Type B pancreatic cell (in vitro differentiated cells): ENCODE measurements around the gene GABPB2. TPM values are rescaled to one million over a fixed set of nuclear protein-coding genes. Genes with fewer than 3 reads are reported as not detected.

Experiments used
- DNase-seq: peaks from one replicate; pipeline ENCODE4 v3.0.0; 2021; ENCODE audit warnings: mixed read lengths; ENCODE audit not compliant: unreplicated experiment; ENCODE audit errors: extremely low spot score
- H3K27ac Mint-ChIP-seq: 2 replicates; pipeline ENCODE4 v1.8.0; 2021; ENCODE audit warnings: mild to moderate bottlenecking, mixed read lengths
- H3K27me3 Mint-ChIP-seq: 2 replicates; pipeline ENCODE4 v1.8.0; 2021; ENCODE audit warnings: mixed read lengths
- H3K36me3 Mint-ChIP-seq: 2 replicates; pipeline ENCODE4 v1.8.0; 2021; ENCODE audit warnings: mixed read lengths
- H3K4me1 Mint-ChIP-seq: one replicate; pipeline ENCODE4 v1.8.0; 2021; ENCODE audit warnings: mixed read lengths; ENCODE audit not compliant: unreplicated experiment
- H3K4me3 Mint-ChIP-seq: 2 replicates; pipeline ENCODE4 v1.8.0; 2021; ENCODE audit warnings: mild to moderate bottlenecking, mixed read lengths
- H3K9me3 Mint-ChIP-seq: 2 replicates; pipeline ENCODE4 v1.8.0; 2021; ENCODE audit warnings: mixed read lengths
- CTCF ChIP-seq: fragments of 200-600 bp; sonication (generic); conservative IDR thresholded peaks from 2 replicates; pipeline ENCODE4 v1.5.0; 2021; ENCODE audit warnings: antibody characterized with exemption, mild to moderate bottlenecking
- total RNA-seq: library from RNA; stranded (reverse); gene quantifications from 2 replicates; pipeline ENCODE4 v1.2.1, GENCODE V29; 2021; ENCODE audit warnings: low replicate concordance

The GABPB2 gene
- total RNA-seq, 1 donor from 2014 or later, result 13.6 TPM

GRCh38 chr1:151047925-151048644 lies 22.5 kb upstream of the GABPB2 start:
- Mint-ChIP-seq H3K9me3 (no peaks in the 10 kb centered on the region), H3K27me3 (no peaks in the 10 kb centered on the region)
- TF ChIP-seq CTCF, result peak; percentile 75

DNA sequence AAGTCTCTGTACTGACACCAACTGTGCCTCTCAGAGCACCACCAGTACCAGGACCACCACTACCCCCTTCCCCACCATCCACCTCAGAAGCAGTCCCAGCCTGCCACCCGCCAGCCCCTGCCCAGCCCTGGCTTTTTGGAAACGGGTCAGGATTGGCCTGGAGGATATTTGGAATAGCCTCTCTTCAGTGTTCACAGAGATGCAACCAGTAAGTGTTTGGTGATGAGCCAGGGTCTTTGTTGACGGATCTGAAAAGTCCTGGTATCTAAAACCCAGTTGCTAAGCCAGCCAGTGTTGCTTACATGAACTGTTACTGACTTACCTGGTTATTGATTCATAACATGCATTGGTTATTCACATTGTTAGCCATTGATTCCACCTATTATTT lies 21.9 kb upstream of the GABPB2 start:
- Mint-ChIP-seq H3K27ac (peak overlapping the region; percentile 95), H3K4me1 (peaks cover 5% of the 10 kb centered on the region), H3K4me3 (peak overlapping the region; percentile 99), H3K27me3 (no peaks in the 10 kb centered on the region), H3K36me3 (peaks cover 5% of the 10 kb centered on the region), H3K9me3 (no peaks in the 10 kb centered on the region)
- DNase-seq, result no peak
- peak; percentile 10 for TF ChIP-seq CTCF

More at GRCh38 chr1:151047925-151048644, 22.5 kb upstream of the GABPB2 start:
- peak; percentile 77 for DNase-seq
- peaks cover 5% of the 10 kb centered on the region for H3K4me1 Mint-ChIP-seq
- H3K27ac Mint-ChIP-seq, result peak overlapping the region; percentile 95
- peaks cover 5% of the 10 kb centered on the region for H3K36me3 Mint-ChIP-seq
- peak overlapping the region; percentile 99 for H3K4me3 Mint-ChIP-seq

DNA sequence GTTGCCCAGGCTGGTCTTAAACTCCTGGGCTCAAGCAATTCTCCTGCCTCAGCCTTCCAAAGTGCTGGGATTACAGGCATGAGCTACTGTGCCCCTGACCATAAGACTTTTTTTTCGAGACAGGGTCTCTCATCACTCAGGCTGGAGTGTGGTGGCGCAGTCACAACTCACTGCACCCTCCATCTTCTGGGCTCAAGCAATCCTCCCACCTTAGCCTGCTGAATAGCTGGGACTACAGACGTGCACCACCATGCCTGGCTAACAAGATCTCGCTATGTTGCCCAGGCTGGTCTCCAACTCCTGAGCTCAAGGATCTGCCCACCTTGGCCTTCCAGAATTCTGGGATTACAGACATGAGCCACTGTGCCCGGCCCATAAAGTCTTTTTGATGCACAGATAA lies 21.1 kb upstream of the GABPB2 start:
- Mint-ChIP-seq H3K27ac (peak overlapping the region; percentile 31), H3K4me1 (peaks cover 5% of the 10 kb centered on the region), H3K27me3 (no peaks in the 10 kb centered on the region), H3K4me3 (peak overlapping the region; percentile 64), H3K9me3 (no peaks in the 10 kb centered on the region), H3K36me3 (peaks cover 8% of the 10 kb centered on the region)
- TF ChIP-seq CTCF, result no peak
- DNase-seq, result no peak

DNA sequence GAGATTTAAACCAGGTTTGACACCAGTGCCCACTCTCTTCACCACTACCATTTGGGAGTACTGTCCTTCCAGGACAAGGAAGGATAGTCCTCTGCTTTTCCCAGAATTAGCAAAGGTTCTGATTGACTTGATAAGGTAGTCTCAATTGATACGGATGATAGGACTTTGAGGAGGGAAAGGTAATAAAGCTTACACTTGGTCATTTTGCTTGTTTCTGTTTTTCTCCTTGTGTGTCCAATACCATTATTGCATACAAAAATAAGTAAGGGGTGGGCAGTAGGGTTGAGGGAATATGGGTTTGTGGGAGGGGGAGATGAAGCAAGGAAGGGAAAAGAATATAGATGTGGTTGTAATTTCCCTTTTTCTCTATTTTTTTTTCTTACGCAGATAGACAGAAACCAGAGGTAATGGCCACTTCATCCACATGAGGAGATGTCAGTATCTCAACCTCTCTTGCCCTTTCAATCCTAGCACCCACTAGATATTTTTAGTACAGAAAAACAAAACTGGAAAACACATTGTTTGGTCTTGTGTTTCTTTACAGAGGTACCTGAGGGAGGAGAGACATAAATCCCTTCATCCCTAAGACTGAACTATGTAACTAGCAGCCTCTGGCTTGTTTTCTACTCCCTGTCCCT lies 20.4 kb upstream of the GABPB2 start:
- peaks cover 13% of the 10 kb centered on the region for H3K36me3 Mint-ChIP-seq
- no peak for DNase-seq
- no peaks in the 10 kb centered on the region for H3K9me3 Mint-ChIP-seq
- peak overlapping the region; percentile 64 for H3K4me3 Mint-ChIP-seq
- peaks cover 9% of the 10 kb centered on the region for H3K4me1 Mint-ChIP-seq
- no peaks in the 10 kb centered on the region for H3K27me3 Mint-ChIP-seq
- no peak for TF ChIP-seq CTCF
- H3K27ac Mint-ChIP-seq, result peak overlapping the region; percentile 71

DNA sequence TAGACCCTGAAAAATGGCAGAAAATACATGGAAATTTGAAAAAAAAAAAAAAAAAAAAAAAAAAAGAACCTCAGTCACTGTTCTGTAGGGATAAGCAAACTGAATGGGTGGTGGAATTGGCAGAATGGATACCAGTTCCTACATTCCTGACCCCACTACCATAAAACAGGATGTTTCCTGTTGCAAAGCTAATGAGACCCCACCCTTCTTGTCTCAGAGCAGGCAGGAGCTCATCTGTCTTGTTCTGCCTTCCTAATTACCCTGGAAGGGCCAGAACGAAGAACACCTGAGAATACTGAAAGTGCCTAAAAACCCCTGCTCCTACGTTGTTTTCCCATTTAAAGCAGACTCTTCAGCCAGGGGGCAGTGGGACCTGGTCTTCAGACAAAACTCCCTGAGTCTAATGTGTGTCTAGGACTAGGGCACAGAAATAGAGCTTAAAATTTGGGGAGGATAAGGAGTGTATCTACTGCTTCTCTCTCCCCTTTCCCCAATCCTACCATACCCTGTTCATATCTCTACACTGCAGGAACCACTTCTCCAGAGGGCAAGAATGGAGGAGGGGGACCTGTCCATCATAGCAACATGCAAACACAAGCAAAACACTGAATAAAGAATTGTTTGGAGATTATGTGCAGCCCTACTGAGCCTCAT lies 19.1 kb upstream of the GABPB2 start:
- peaks cover 20% of the 10 kb centered on the region for H3K36me3 Mint-ChIP-seq
- H3K27ac Mint-ChIP-seq, result peak overlapping the region; percentile 71

More for the DNA sequence above, 19.1 kb upstream of the GABPB2 start:
- no peak for TF ChIP-seq CTCF
- Mint-ChIP-seq H3K27me3 (no peaks in the 10 kb centered on the region), H3K4me3 (no peak overlapping the region), H3K9me3 (no peaks in the 10 kb centered on the region), H3K4me1 (peaks cover 17% of the 10 kb centered on the region)
- DNase-seq, result no peak
